ENCODE measurements around the gene SLC12A9. TPM values are rescaled to one million over a fixed set of nuclear protein-coding genes. Genes with fewer than 3 reads are reported as not detected.

The SLC12A9 gene
- total and polyA plus RNA-seq, 2 of the 8 experiments (the other 6 are each of a cell fraction or from before 2014, with no cell fraction given): 31.4 to 40.1 TPM

- no peaks in the 10 kb centered on the region for H3K9me3 ChIP-seq (ENCODE audit: insufficient read depth in 2 of 2, low read depth in 1 of 2, low read length in 1 of 2)
- no peaks in the 10 kb centered on the region for H3K79me2 ChIP-seq (ENCODE audit: control insufficient read depth in 1 of 2, insufficient read depth in 2 of 2, low read length in 2 of 2)
- H3K14ac ChIP-seq (ENCODE audit: insufficient read length): no peak overlapping the region
- H2BK12ac ChIP-seq (ENCODE audit: low read depth, low read length): no peak overlapping the region
- no peaks in the 10 kb centered on the region for H3K27me3 ChIP-seq (replicated peaks in 1 of 4; ENCODE audit: control insufficient read depth in 3 of 4, extremely low read depth in 1 of 4, insufficient read depth in 3 of 4, low read length in 3 of 4)
- H3K4me2 ChIP-seq (ENCODE audit: insufficient read depth in 1 of 2, low read depth in 2 of 2, low read length in 2 of 2): no peak overlapping the region
- no peak overlapping the region for H4K8ac ChIP-seq (ENCODE audit: extremely low read depth, insufficient read depth, low read length)
- no peak overlapping the region for H3K4ac ChIP-seq (replicated peaks; ENCODE audit: insufficient read length, low read depth, low read length)
- ChIA-PET POLR2A (ENCODE audit: partially characterized antibody) (interaction anchor here (0.6 to 10.3 kb wide), 12 partner anchors 8 to 267 kb away, joined by 3 to 124 read pairs (median 4); partner anchors contain the start of genes EPHB4, SLC12A9 and SRRT), CTCF (ENCODE audit: partially characterized antibody) (interaction anchor here (0.9 to 13.2 kb wide), 8 partner anchors 7 to 101 kb away, joined by 3 to 215 read pairs (median 4); partner anchors contain the start of gene SLC12A9)
- H3K23me2 ChIP-seq (ENCODE audit: low read depth, low read length): no peaks in the 10 kb centered on the region
- FAIRE-seq (no peak), DNase-seq (ENCODE audit: low read depth in 1 of 2, low spot score in 2 of 2) (no peak)
- no peak overlapping the region for H3K9ac ChIP-seq (replicated peaks in 1 of 4; ENCODE audit: extremely low read depth in 1 of 4, low read depth in 3 of 4, low read length in 3 of 4)
- no peak overlapping the region for H2AFZ ChIP-seq (ENCODE audit: low read length)
- no peaks in the 10 kb centered on the region for H3K79me1 ChIP-seq (ENCODE audit: low read depth, low read length)
- peaks cover 36 to 84% (median 56%) of the 10 kb centered on the region in 4 experiments for H3K36me3 ChIP-seq (ENCODE audit: control insufficient read depth in 2 of 4, insufficient read depth in 4 of 4, low read length in 3 of 4)
- H3K56ac ChIP-seq (replicated peaks; ENCODE audit: insufficient read length, low read depth, low read length): no peak overlapping the region
- no peak overlapping the region for H2BK15ac ChIP-seq (ENCODE audit: low read length)
- no peak overlapping the region for H4K91ac ChIP-seq (replicated peaks; ENCODE audit: insufficient read length, low read length)
- H2BK5ac ChIP-seq (ENCODE audit: low read depth, low read length): no peak overlapping the region
- no peak overlapping the region for H2BK20ac ChIP-seq (ENCODE audit: low read length)
- H4K5ac ChIP-seq (ENCODE audit: insufficient read length, low read depth, low read length): no peak overlapping the region
- no peak overlapping the region for H3K23ac ChIP-seq (ENCODE audit: insufficient read length)
- no peak overlapping the region for H3K18ac ChIP-seq (ENCODE audit: extremely low read depth, low read length)
- no peak overlapping the region for H2AK5ac ChIP-seq (ENCODE audit: low read depth, low read length)
- H4K20me1 ChIP-seq (replicated peaks in 1 of 2; ENCODE audit: control insufficient read depth in 1 of 2, insufficient read depth in 2 of 2, low read length in 2 of 2): peaks cover 4 to 6% of the 10 kb centered on the region in 2 experiments
- 98% methylated on average over 7 of the region's 9 CpGs; no CpG with 5 or more reads in 1 of the 2 experiments for WGBS, 2 experiments (ENCODE audit: extremely low coverage in 1 of 2, insufficient coverage in 1 of 2, insufficient read length in 1 of 2, insufficient replicate concordance in 2 of 2, low coverage in 1 of 2, low lambda C conversion rate in 2 of 2, missing lambda C conversion rate in 1 of 2)
- H3K4me1 ChIP-seq (replicated peaks in 1 of 4; ENCODE audit: control insufficient read depth in 3 of 4, insufficient read depth in 4 of 4, low read length in 3 of 4): peaks cover 0 to 4% (median 2%) of the 10 kb centered on the region in 4 experiments; a peak in 4 of 7 replicates
- H3K4me3 ChIP-seq (ENCODE audit: extremely low read depth in 1 of 4, insufficient read depth in 2 of 4, low read depth in 3 of 4, low read length in 4 of 4): no peak overlapping the region
- H2BK120ac ChIP-seq (replicated peaks; ENCODE audit: low read depth, low read length): no peak overlapping the region
- H3K27ac ChIP-seq (ENCODE audit: low read depth, low read length): no peak overlapping the region
- TF ChIP-seq ZNF274 (IDR thresholded peaks at IDR 0.05; ENCODE audit: borderline replicate concordance, extremely low read depth, low read length) (no peak), USF2 (IDR thresholded peaks at IDR 0.05; ENCODE audit: low read length) (no peak), ATF3 (IDR thresholded peaks at IDR 0.05; ENCODE audit: insufficient read depth, low read depth, low read length) (no peak), POU5F1 (IDR thresholded peaks at IDR 0.05; ENCODE audit: low read depth, low read length) (no peak), SIN3A (conservative IDR thresholded peaks at IDR 0.05 in 1 of 2, IDR thresholded peaks at IDR 0.05 in 1 of 2; ENCODE audit: low read depth in 1 of 2, low read length in 2 of 2) (no peak), SP4 (IDR thresholded peaks at IDR 0.05; ENCODE audit: low read length) (no peak), SUZ12 (IDR thresholded peaks at IDR 0.05; ENCODE audit: low read length) (no peak), ASH2L (IDR thresholded peaks at IDR 0.05; ENCODE audit: low read length) (no peak), ATF2 (IDR thresholded peaks at IDR 0.05; ENCODE audit: low read length) (no peak), RFX5 (IDR thresholded peaks at IDR 0.05; ENCODE audit: borderline replicate concordance, low read depth, low read length) (no peak)
Measured at GRCh38 chr7:100806276-100806675, 46.2 kb upstream of the SLC12A9 start.
